B cell (primary cell): ENCODE results near the gene PLEKHH3.

Experiments
- CTCF ChIP-seq: fragments of 200-600 bp; IDR thresholded peaks from one replicate; pipeline ENCODE4 v1.8.0; 2022; ENCODE audit warnings: antibody characterized with exemption, mild to moderate bottlenecking
- EZH2 ChIP-seq: IDR thresholded peaks from 2 replicates; pipeline ENCODE4 v1.6.1; 2012; ENCODE audit warnings: borderline replicate concordance, low read depth, mild to moderate bottlenecking, moderate library complexity, low read length; ENCODE audit not compliant: insufficient read depth, poor library complexity, severe bottlenecking

- TF ChIP-seq CTCF (no peak), EZH2 (no peak)
Observed at GRCh38 chr17:42702446-42702845, 25.7 kb upstream of the PLEKHH3 start.
